T-helper 17 cell (primary cell): ENCODE measurements around the gene IFITM2. TPM values are rescaled to one million over a fixed set of nuclear protein-coding genes. Genes with fewer than 3 reads are reported as not detected.
A peak's percentile ranks its signal among the peaks of the same experiment; 100 is the strongest.
"Not testable (repeated sequence)": the region's sequence is repeated elsewhere in the genome, so short reads cannot be mapped to it uniquely, and the experiment has no call there.

Source experiments
- ATAC-seq: fragments of 150-1000 bp; cut with Tn5 transposase; 2 replicates; pipeline ENCODE4 v1.10.0; 2021; ENCODE audit warnings: mild to moderate bottlenecking, moderate library complexity
- DNase-seq, 3 donors: peaks; one replicate each; pipeline versions ENCODE4 v3.0.0 to v3.0.0-alpha.2; 2020 to 2021
- H3K9me3 ChIP-seq: one replicate; pipeline ENCODE4 v1.7.0; 2013; ENCODE audit warnings: low read length, mild to moderate bottlenecking; ENCODE audit not compliant: control insufficient read depth, poor library complexity, severe bottlenecking
- H3K27ac Mint-ChIP-seq: one replicate; pipeline ENCODE4 v1.8.0; 2022; ENCODE audit warnings: mild to moderate bottlenecking, moderate library complexity, mixed read lengths
- H3K27me3 Mint-ChIP-seq: one replicate; pipeline ENCODE4 v1.8.0; 2022; ENCODE audit warnings: mixed read lengths
- H3K36me3 Mint-ChIP-seq: one replicate; pipeline ENCODE4 v1.8.0; 2022; ENCODE audit warnings: low read depth, mixed read lengths
- H3K4me1 Mint-ChIP-seq: one replicate; pipeline ENCODE4 v1.8.0; 2022; ENCODE audit warnings: mild to moderate bottlenecking, mixed read lengths
- H3K4me3 Mint-ChIP-seq: one replicate; pipeline ENCODE4 v1.8.0; 2022; ENCODE audit warnings: mild to moderate bottlenecking, moderate library complexity, mixed read lengths
- total RNA-seq, 4 donors: library from RNA in 2 of 4; stranded (reverse) in 2 of 4; gene quantifications; one replicate each; pipeline ENCODE4 v1.2.3 and lab custom pipeline; 2022 to 2026

IFITM2 gene
- total RNA-seq, 2 donors from 2014 or later = 550 to 570 TPM

DNA sequence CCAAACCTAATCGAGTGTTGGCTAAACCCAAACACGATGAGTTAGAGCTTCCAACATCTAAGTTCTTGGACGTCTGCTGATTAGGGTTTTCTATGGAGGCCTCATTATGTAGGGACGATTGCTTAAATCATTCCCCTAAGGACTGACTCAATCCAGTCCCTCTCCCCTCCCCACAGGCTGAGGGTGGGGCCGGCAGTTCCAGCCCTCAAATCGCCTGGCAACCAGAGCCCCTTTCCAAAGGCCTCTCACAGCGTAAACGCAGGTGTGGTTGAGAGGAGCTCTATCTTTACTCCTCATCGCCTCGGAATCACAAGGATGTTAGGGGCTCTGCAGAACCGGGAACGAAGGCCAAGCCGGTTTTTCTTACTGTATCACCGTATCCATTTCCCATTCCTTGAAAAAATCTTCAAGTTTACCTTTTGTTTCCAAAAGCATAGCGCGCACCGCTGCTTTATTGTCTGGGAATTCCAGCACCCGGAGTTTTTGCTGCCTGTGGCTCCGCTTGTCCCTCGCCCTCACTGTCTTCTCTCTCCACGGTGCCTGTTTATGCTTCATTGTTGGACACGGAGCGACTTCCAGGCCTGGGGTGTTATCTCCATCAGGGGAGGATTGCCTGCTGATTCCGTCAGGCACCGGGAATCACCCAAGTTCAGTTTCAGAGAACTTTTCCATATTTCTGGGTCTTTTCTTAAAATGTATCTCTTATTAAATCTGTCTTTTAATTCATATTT, 26.8 kb downstream of the IFITM2 start:
- peaks cover 20% of the 10 kb centered on the region for H3K4me1 Mint-ChIP-seq
- no peaks in the 10 kb centered on the region for H3K27me3 Mint-ChIP-seq
- H3K9me3 ChIP-seq = no peaks in the 10 kb centered on the region
- H3K36me3 Mint-ChIP-seq = no peaks in the 10 kb centered on the region
- DNase-seq (no peak), ATAC-seq (no peak)
- no peak overlapping the region for H3K4me3 Mint-ChIP-seq
- H3K27ac Mint-ChIP-seq = no peak overlapping the region

DNA sequence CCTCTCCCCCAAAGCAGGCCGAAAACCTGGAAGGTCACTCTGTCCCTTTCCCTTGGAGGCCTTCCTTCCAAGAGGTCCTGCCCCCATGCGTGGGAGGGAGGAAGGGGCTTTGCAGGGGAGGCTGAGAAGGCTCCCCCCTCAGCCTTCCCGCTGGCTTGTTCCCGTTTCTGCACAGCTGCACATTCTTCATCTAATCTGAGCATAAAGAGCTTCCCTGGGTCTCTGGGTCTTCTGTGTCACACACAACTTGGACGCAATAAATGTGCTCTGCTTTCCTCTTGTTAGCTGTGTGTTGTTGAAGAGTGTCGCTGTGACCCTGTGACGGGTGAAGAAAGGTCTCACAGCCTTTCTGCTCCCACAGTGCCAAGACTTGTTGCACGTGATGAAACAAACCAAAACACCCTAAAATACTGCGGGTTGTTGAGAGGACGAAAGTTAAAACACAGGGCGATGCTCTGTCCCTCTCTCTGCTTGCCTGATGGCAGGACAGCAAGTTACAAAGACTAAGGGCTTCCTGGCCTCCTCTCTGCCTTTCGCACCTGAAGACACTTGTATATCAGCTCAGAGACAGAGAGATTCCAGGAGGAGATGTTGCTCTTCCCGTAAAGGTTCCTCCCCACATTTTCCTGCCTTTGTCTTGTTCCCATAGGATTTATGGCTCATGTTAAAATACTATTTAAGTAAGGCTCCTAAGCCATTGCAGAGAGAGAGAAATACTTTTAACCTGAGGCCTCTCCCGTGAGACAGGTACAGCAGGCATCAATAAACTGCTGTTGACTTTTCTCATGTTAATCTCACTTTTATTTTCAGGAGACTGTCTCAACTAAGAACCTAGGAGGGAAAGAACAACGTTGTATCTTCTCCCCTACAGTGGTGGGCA, 28.4 kb downstream of the IFITM2 start:
- ATAC-seq = no peak
- no peaks in the 10 kb centered on the region for H3K27me3 Mint-ChIP-seq

GRCh38 chr11:336659-337198, 29.1 kb downstream of the IFITM2 start:
- Mint-ChIP-seq H3K4me1 (peaks cover 12% of the 10 kb centered on the region), H3K36me3 (no peaks in the 10 kb centered on the region), H3K27me3 (no peaks in the 10 kb centered on the region), H3K27ac (peak overlapping the region; percentile 69), H3K4me3 (no peak overlapping the region)
- no peak for ATAC-seq
- no peaks in the 10 kb centered on the region for H3K9me3 ChIP-seq
- no peak for DNase-seq

More for the DNA sequence above, 28.4 kb downstream of the IFITM2 start:
- Mint-ChIP-seq H3K36me3 (no peaks in the 10 kb centered on the region), H3K4me3 (no peak overlapping the region), H3K4me1 (peaks cover 13% of the 10 kb centered on the region), H3K27ac (peak overlapping the region; percentile 69)
- no peaks in the 10 kb centered on the region for H3K9me3 ChIP-seq
- no peak for DNase-seq

DNA sequence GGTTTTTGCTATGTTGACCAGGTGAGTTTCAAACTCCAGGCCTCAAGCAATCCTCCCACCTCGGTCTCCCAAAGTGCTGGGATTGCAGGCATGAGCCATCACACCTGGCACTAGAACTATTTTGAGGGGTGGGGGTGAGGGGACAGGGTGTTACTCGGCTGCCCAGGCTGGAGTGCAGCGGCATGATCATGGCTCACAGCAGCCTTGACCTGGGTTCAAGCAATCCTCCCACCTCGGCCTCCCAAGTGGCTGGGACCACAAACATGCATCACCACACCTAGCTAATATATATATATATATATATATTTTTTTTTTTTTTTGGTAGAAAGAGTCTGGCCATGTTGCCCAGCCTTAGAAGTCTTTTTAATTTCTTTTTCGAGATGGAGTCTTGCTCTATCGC, 30.1 kb downstream of the IFITM2 start:
- ATAC-seq (no peak), DNase-seq (no peak)
- H3K4me1 Mint-ChIP-seq = peaks cover 14% of the 10 kb centered on the region
- H3K4me3 Mint-ChIP-seq = no peak overlapping the region
- H3K27me3 Mint-ChIP-seq = no peaks in the 10 kb centered on the region
- no peak overlapping the region for H3K27ac Mint-ChIP-seq
- H3K9me3 ChIP-seq = no peaks in the 10 kb centered on the region
- H3K36me3 Mint-ChIP-seq = no peaks in the 10 kb centered on the region

- H3K36me3 Mint-ChIP-seq = no peaks in the 10 kb centered on the region
- H3K4me3 Mint-ChIP-seq = no peak overlapping the region
- peaks cover 12% of the 10 kb centered on the region for H3K4me1 Mint-ChIP-seq
- no peak for ATAC-seq
- DNase-seq = no peak
- H3K27ac Mint-ChIP-seq = no peak overlapping the region
- H3K27me3 Mint-ChIP-seq = no peaks in the 10 kb centered on the region
- H3K9me3 ChIP-seq = no peaks in the 10 kb centered on the region
Observed at GRCh38 chr11:339963-340362, 32.3 kb downstream of the IFITM2 start.

DNA sequence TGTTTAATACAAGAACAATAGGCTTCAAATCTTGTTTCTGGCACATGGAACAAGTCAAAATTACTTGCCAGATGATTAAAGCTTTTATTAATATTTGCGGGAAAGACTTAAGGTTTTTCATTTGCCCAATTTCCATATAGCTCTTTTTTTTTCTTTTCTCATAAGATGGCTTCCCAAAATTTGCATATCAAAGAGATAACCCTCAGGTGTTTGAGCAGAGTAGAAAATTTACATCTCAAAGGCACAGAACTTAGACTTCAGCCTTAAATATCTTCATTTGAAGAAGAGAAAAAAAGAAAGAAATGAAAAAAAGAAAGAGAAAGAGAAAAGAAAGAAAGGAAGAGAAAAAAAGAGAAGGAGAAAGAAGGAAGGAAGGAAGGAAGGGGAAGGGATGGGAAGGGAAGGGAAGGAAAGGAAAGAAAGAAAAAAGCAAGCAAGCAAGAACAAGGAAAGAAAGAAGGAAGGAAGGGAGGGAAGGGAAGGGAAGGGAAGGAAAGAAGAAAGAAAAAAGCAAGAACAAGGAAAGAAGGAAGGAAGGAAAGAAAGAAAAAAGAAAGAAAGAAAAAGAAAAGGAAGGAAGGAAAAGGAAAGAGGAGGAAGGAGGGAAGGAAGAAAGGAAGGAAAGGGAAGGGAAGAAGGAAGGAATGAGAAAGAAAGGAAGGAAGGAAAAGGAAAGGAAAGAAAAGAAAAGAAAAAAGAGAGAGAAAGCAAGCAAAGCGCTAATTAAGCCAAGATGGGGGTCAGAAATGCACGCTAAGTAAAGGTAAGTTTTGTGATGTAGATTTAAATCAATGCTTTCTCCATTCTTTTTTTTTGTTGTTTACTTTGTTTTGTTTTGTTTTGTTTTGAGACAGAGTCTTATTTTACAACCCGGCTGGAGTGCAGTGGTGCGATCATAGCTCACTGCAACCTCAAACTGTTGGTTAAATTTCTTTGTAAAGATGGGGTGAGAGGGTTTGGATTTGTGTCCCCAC, 33.2 kb downstream of the IFITM2 start:
- H3K4me1 Mint-ChIP-seq = peaks cover 12% of the 10 kb centered on the region
- H3K27ac Mint-ChIP-seq = no peak overlapping the region

GRCh38 chr11:342328-342727, 34.7 kb downstream of the IFITM2 start:
- H3K4me3 Mint-ChIP-seq = no peak overlapping the region
- peak overlapping the region; percentile 14 for H3K27ac Mint-ChIP-seq
- ATAC-seq = no peak

More for the DNA sequence above, 33.2 kb downstream of the IFITM2 start:
- ATAC-seq (no peak), DNase-seq (no peak)
- no peaks in the 10 kb centered on the region for H3K27me3 Mint-ChIP-seq
- H3K4me3 Mint-ChIP-seq = no peak overlapping the region
- no peaks in the 10 kb centered on the region for H3K36me3 Mint-ChIP-seq
- H3K9me3 ChIP-seq = no peaks in the 10 kb centered on the region

GRCh38 chr11:344836-345578, 37.4 kb downstream of the IFITM2 start:
- H3K27me3 Mint-ChIP-seq = no peaks in the 10 kb centered on the region
- peaks cover 9% of the 10 kb centered on the region for H3K4me1 Mint-ChIP-seq
- DNase-seq = no peak
- no peaks in the 10 kb centered on the region for H3K36me3 Mint-ChIP-seq
- ATAC-seq = no peak
- no peaks in the 10 kb centered on the region for H3K9me3 ChIP-seq
- no peak overlapping the region for H3K27ac Mint-ChIP-seq
- H3K4me3 Mint-ChIP-seq = no peak overlapping the region

More at GRCh38 chr11:342328-342727, 34.7 kb downstream of the IFITM2 start:
- H3K4me1 Mint-ChIP-seq = peaks cover 9% of the 10 kb centered on the region
- DNase-seq = no peak
- H3K9me3 ChIP-seq = no peaks in the 10 kb centered on the region
- no peaks in the 10 kb centered on the region for H3K27me3 Mint-ChIP-seq
- H3K36me3 Mint-ChIP-seq = no peaks in the 10 kb centered on the region

- DNase-seq (no peak), ATAC-seq (no peak)
- no peaks in the 10 kb centered on the region for H3K36me3 Mint-ChIP-seq
- H3K4me3 Mint-ChIP-seq = no peak overlapping the region
- H3K27ac Mint-ChIP-seq = no peak overlapping the region
- H3K27me3 Mint-ChIP-seq = no peaks in the 10 kb centered on the region
- H3K9me3 ChIP-seq = no peaks in the 10 kb centered on the region
- H3K4me1 Mint-ChIP-seq = peaks cover 6% of the 10 kb centered on the region
Observed at GRCh38 chr11:346529-346928, 38.9 kb downstream of the IFITM2 start.

DNA sequence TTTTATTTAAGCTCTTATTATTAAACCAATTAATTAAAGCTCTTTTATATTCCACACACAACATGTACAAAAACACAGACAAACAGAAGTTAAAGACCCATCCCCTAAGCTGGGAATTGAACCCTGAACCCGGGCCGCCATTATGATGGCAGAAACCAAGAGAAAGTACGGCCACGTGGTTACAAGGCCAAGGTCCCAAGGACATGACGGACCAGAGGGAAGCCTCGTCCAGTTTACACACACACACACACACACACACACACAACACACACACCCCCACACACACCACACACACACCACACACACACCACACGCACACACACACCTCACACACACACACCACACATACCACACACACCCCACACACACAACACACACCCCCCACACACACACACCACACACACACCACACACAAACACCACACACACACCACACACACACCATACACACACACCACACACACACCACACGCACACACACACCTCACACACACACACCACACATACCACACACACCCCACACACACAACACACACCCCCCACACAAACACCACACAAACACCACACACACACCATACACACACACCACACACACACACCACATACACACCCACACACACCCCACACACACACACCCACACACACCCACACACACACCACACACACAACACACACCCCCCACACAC, 41.8 kb downstream of the IFITM2 start:
- not testable (repeated sequence) for H3K27me3 Mint-ChIP-seq, DNase-seq, H3K36me3 Mint-ChIP-seq, H3K4me1 Mint-ChIP-seq, H3K9me3 ChIP-seq, H3K27ac Mint-ChIP-seq, ATAC-seq, H3K4me3 Mint-ChIP-seq

DNA sequence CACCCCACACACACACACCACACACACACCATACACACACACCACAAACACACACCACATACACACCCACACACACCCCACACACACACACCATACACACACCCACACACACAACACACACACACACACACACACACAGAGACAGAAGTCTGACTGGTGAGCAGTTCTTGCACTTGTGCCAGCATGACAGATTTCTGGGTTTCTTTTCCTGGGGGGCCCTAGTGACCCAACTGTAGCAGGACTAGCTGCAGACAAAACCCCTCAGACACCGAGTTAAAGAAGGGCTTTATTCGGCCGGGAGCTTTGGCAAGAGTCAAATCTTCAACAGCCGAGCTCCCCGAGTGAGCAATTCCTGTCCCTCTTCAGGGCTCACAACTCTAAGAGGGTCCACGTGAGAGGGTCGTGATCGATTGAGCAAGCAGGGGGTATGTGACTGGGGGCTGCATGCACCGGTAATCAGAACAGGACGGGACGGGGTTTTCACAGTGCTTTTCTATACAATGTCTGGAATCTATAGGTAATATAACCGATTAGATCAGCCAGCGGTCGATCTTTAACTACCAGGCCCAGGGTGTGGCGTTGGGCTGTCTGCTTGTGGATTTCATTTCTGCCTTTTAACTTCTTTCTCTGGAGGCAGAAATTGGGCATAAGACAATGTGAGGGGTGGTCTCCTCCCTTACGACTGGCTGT, 42.6 kb downstream of the IFITM2 start:
- not testable (repeated sequence) for H3K27me3 Mint-ChIP-seq, H3K36me3 Mint-ChIP-seq, H3K9me3 ChIP-seq, DNase-seq, ATAC-seq, H3K4me3 Mint-ChIP-seq, H3K27ac Mint-ChIP-seq
- peaks cover 12% of the 10 kb centered on the region for H3K4me1 Mint-ChIP-seq
